HCT116 (cell line): ENCODE data around the gene GRIN2A.

ENCODE experiments used
- EGR1 ChIP-seq: IDR thresholded peaks from 2 replicates; pipeline ENCODE4 v1.6.1; 2012; ENCODE audit warnings: low read depth
- ELF1 ChIP-seq: IDR thresholded peaks from 2 replicates; pipeline ENCODE4 v1.6.1; 2012; ENCODE audit warnings: low read depth, borderline replicate concordance
- EZH2 ChIP-seq: fragments of 200-600 bp; sonication (generic); IDR thresholded peaks from 2 replicates; pipeline ENCODE4 v1.6.1; 2017; ENCODE audit warnings: antibody characterized with exemption, mixed run types
- EZH2phosphoT487 ChIP-seq: fragments of 200-600 bp; IDR thresholded peaks from 2 replicates; pipeline ENCODE4 v1.6.1; 2018; ENCODE audit warnings: antibody characterized with exemption, borderline replicate concordance
- JUND ChIP-seq: IDR thresholded peaks from 2 replicates; pipeline ENCODE4 v1.6.1; 2012
- POLR2A ChIP-seq: IDR thresholded peaks from 2 replicates; pipeline ENCODE4 v1.7.0; 2011; ENCODE audit warnings: borderline replicate concordance; ENCODE audit not compliant: insufficient read depth, insufficient read length; ENCODE audit errors: extremely low read depth
- POLR2AphosphoS5 ChIP-seq: IDR thresholded peaks from 2 replicates; pipeline ENCODE4 v1.6.1; 2011; ENCODE audit warnings: mild to moderate bottlenecking, low read depth, low read length, moderate library complexity
- RAD21 ChIP-seq: IDR thresholded peaks from 2 replicates; pipeline ENCODE4 v1.6.1; 2012; ENCODE audit warnings: low read depth, mild to moderate bottlenecking
- SP1 ChIP-seq: IDR thresholded peaks from 2 replicates; pipeline ENCODE4 v1.6.1; 2012; ENCODE audit warnings: low read depth
- YY1 ChIP-seq: IDR thresholded peaks from 2 replicates; pipeline ENCODE4 v1.6.1; 2011; ENCODE audit warnings: low read length, low read depth, moderate library complexity, mild to moderate bottlenecking; ENCODE audit not compliant: insufficient replicate concordance; ENCODE audit errors: extremely low read depth
- TF ChIP-seq, protein P1 (sequence below), 3 experiments: fragments of 200-600 bp in 1 of 3; sonication (generic) in 1 of 3; IDR thresholded peaks in 2 of 3; conservative IDR thresholded peaks in 1 of 3; 2 replicates each; pipeline ENCODE4 v1.5.1; 2012 to 2017; ENCODE audit warnings: low read depth in 2 of 3, low read length in 2 of 3, antibody characterized with exemption in 1 of 3, borderline replicate concordance in 1 of 3, control low read depth in 1 of 3, mild to moderate bottlenecking in 1 of 3, mixed read lengths in 1 of 3, mixed run types in 1 of 3, moderate library complexity in 1 of 3; ENCODE audit not compliant: insufficient read depth in 1 of 3
- TF ChIP-seq, protein P2 (sequence below): IDR thresholded peaks from 2 replicates; pipeline ENCODE4 v1.6.1; 2012
- TF ChIP-seq, protein P3 (sequence below): IDR thresholded peaks from 2 replicates; pipeline ENCODE4 v1.6.1; 2012; ENCODE audit warnings: low read depth

DNA sequence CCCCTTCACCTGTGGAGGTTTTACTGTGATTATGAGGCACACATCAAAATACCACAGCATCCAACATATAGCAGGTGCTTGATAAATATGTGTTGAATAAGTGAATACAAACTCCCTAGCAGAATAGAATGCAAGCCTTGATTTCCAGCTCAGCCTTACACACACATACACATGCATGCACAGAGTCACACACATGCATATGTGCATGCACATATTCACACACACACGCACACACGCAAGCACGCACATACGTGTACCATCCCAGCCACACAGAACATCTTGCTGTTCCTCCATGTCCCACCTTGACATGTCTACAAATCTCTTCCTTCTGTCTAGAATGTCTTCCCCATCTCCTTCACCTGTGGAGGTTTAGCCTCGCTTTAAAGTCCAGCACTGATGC lies 160.1 kb downstream of the GRIN2A start:
- TF ChIP-seq, protein P1, sequence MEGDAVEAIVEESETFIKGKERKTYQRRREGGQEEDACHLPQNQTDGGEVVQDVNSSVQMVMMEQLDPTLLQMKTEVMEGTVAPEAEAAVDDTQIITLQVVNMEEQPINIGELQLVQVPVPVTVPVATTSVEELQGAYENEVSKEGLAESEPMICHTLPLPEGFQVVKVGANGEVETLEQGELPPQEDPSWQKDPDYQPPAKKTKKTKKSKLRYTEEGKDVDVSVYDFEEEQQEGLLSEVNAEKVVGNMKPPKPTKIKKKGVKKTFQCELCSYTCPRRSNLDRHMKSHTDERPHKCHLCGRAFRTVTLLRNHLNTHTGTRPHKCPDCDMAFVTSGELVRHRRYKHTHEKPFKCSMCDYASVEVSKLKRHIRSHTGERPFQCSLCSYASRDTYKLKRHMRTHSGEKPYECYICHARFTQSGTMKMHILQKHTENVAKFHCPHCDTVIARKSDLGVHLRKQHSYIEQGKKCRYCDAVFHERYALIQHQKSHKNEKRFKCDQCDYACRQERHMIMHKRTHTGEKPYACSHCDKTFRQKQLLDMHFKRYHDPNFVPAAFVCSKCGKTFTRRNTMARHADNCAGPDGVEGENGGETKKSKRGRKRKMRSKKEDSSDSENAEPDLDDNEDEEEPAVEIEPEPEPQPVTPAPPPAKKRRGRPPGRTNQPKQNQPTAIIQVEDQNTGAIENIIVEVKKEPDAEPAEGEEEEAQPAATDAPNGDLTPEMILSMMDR (IDR thresholded peaks at IDR 0.05 in 2 of 3, conservative IDR thresholded peaks at IDR 0.05 in 1 of 3; ENCODE audit: borderline replicate concordance in 1 of 3, insufficient read depth in 1 of 3, low read depth in 2 of 3, low read length in 2 of 3) = no peak
- TF ChIP-seq POLR2A (no peak), RAD21 (no peak), EZH2 (no peak), YY1 (no peak), EGR1 (no peak), ELF1 (no peak), POLR2AphosphoS5 (no peak), SP1 (no peak), JUND (no peak), EZH2phosphoT487 (no peak)
- TF ChIP-seq, protein P2, sequence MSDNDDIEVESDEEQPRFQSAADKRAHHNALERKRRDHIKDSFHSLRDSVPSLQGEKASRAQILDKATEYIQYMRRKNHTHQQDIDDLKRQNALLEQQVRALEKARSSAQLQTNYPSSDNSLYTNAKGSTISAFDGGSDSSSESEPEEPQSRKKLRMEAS = no peak
- TF ChIP-seq, protein P3, sequence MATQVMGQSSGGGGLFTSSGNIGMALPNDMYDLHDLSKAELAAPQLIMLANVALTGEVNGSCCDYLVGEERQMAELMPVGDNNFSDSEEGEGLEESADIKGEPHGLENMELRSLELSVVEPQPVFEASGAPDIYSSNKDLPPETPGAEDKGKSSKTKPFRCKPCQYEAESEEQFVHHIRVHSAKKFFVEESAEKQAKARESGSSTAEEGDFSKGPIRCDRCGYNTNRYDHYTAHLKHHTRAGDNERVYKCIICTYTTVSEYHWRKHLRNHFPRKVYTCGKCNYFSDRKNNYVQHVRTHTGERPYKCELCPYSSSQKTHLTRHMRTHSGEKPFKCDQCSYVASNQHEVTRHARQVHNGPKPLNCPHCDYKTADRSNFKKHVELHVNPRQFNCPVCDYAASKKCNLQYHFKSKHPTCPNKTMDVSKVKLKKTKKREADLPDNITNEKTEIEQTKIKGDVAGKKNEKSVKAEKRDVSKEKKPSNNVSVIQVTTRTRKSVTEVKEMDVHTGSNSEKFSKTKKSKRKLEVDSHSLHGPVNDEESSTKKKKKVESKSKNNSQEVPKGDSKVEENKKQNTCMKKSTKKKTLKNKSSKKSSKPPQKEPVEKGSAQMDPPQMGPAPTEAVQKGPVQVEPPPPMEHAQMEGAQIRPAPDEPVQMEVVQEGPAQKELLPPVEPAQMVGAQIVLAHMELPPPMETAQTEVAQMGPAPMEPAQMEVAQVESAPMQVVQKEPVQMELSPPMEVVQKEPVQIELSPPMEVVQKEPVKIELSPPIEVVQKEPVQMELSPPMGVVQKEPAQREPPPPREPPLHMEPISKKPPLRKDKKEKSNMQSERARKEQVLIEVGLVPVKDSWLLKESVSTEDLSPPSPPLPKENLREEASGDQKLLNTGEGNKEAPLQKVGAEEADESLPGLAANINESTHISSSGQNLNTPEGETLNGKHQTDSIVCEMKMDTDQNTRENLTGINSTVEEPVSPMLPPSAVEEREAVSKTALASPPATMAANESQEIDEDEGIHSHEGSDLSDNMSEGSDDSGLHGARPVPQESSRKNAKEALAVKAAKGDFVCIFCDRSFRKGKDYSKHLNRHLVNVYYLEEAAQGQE = no peak
